HepG2 (cell line): ENCODE data around the gene IRX3. TPM values are rescaled to one million over a fixed set of nuclear protein-coding genes. Genes with fewer than 3 reads are reported as not detected.

Experiments used
- ATAC-seq: fragments of 200-7000 bp; cut with Tn5 transposase; 3 replicates; pipeline ENCODE4 v1.9.1; 2020; ENCODE audit warnings: mild to moderate bottlenecking, moderate library complexity
- BruUV-seq: library from RNA; stranded (reverse); fragments of 400-500 nt; replicated peaks from 2 replicates; lab custom pipeline; 2021; lab: Mats Ljungman, UMichigan
- CTCF ChIA-PET: fragments of 300-600 bp; formaldehyde crosslinking; extraction: SDS; loops from one replicate; lab custom pipeline; 2021; ENCODE audit warnings: low total read pairs, inconsistent platforms, low intra/inter-chr PET ratio; lab: Yijun Ruan, JAX
- POLR2A ChIA-PET: fragments of 350-600 bp; sonication (Branson Sonifier 250); formaldehyde crosslinking; loops from one replicate; lab custom pipeline; 2020; ENCODE audit warnings: antibody characterized with exemption, inconsistent platforms; lab: Yijun Ruan, JAX
- DNase-seq: peaks from one replicate; pipeline ENCODE4 v3.0.0-alpha.2; 2015; ENCODE audit warnings: low spot score
- FAIRE-seq: peaks from 3 replicates; lab custom pipeline; 2011; peaks lifted over from hg19 to GRCh38; lab: Jason Lieb, UNC
- H2AFZ ChIP-seq: one replicate; pipeline ENCODE4 v1.6.1; 2011; ENCODE audit warnings: low read length, inconsistent platforms
- H3K27ac ChIP-seq: fragments of 300-600 bp; 3 replicates; pipeline ENCODE4 v1.8.0; 2011; ENCODE audit warnings: mixed run types, mild to moderate bottlenecking, mixed read lengths, low read length, inconsistent platforms; ENCODE audit not compliant: insufficient read depth; ENCODE audit errors: extremely low read length
- H3K27me3 ChIP-seq, 2 experiments: fragments of 200-600 bp in 1 of 2; 2 replicates in 1 of 2; 3 replicates in 1 of 2; pipeline versions ENCODE4 v1.6.0 to v1.8.0; 2011; ENCODE audit warnings: low read length in 2 of 2, mild to moderate bottlenecking in 2 of 2, moderate library complexity in 2 of 2, inconsistent platforms in 1 of 2; ENCODE audit not compliant: insufficient read depth in 2 of 2, control insufficient read depth in 1 of 2
- H3K36me3 ChIP-seq, 2 experiments: fragments of 200-600 bp in 1 of 2; replicated peaks in 1 of 2; 2 replicates in 1 of 2; 3 replicates in 1 of 2; pipeline versions ENCODE4 v1.5.1 to v1.8.0; 2011; ENCODE audit warnings: low read length in 2 of 2, inconsistent platforms in 1 of 2; ENCODE audit not compliant: insufficient read depth in 2 of 2, control insufficient read depth in 1 of 2
- H3K4me1 ChIP-seq: 2 replicates; pipeline ENCODE4 v1.5.1; 2012; ENCODE audit warnings: low read length, inconsistent platforms; ENCODE audit not compliant: insufficient read depth
- H3K4me2 ChIP-seq: 2 replicates; pipeline ENCODE4 v1.6.0; 2011; ENCODE audit warnings: low read depth, low read length, inconsistent platforms
- H3K4me3 ChIP-seq, 3 experiments: fragments of 200-600 bp in 1 of 3; sonication (generic), shearing (Covaris generic) in 1 of 3; replicated peaks in 1 of 3; 2 replicates each; pipeline ENCODE4 v1.5.1; 2011 to 2016; ENCODE audit warnings: low read length in 3 of 3, inconsistent platforms in 2 of 3, low read depth in 2 of 3, mild to moderate bottlenecking in 2 of 3, control low read depth in 1 of 3, mixed read lengths in 1 of 3; ENCODE audit not compliant: insufficient read depth in 1 of 3
- H3K79me2 ChIP-seq: one replicate; pipeline ENCODE4 v1.6.1; 2011; ENCODE audit warnings: low read length, inconsistent platforms; ENCODE audit not compliant: insufficient read depth
- H3K9ac ChIP-seq: 2 replicates; pipeline ENCODE4 v1.6.0; 2011; ENCODE audit warnings: mild to moderate bottlenecking, low read depth, low read length, inconsistent platforms; ENCODE audit not compliant: insufficient read depth
- H3K9me3 ChIP-seq: 2 replicates; pipeline ENCODE4 v1.5.1; 2012; ENCODE audit warnings: mild to moderate bottlenecking, low read length
- H4K20me1 ChIP-seq: 2 replicates; pipeline ENCODE4 v1.6.0; 2011; ENCODE audit warnings: inconsistent platforms, mild to moderate bottlenecking, low read length, moderate library complexity; ENCODE audit not compliant: insufficient read depth
- ARID3A ChIP-seq: IDR thresholded peaks from 2 replicates; pipeline ENCODE4 v1.6.1; 2012; ENCODE audit warnings: low read depth, low read length, improper control_type of control experiment
- ATRX ChIP-seq: sonication (generic); formaldehyde crosslinking; IDR thresholded peaks from 2 replicates; pipeline ENCODE4 v1.4.0; 2020; ENCODE audit warnings: missing genetic modification reagents, borderline replicate concordance
- BORCS8-MEF2B ChIP-seq: sonication (generic); formaldehyde crosslinking; IDR thresholded peaks from 2 replicates; pipeline ENCODE4 v1.8.0; 2022; ENCODE audit warnings: mild to moderate bottlenecking, missing genetic modification reagents
- ISX ChIP-seq: sonication (generic); formaldehyde crosslinking; conservative IDR thresholded peaks from 2 replicates; pipeline ENCODE4 v1.5.0; 2020; ENCODE audit warnings: missing genetic modification reagents
- KMT2A ChIP-seq: sonication (generic); formaldehyde crosslinking; IDR thresholded peaks from 2 replicates; pipeline ENCODE4 v1.4.0; 2020; ENCODE audit warnings: missing genetic modification reagents
- MAFG ChIP-seq: sonication (generic); formaldehyde crosslinking; IDR thresholded peaks from 2 replicates; pipeline ENCODE4 v1.5.1; 2020; ENCODE audit warnings: mild to moderate bottlenecking, missing genetic modification reagents
- POLR2AphosphoS5 ChIP-seq: IDR thresholded peaks from 2 replicates; pipeline ENCODE4 v1.6.1; 2012; ENCODE audit warnings: low read depth, low read length
- PPARG ChIP-seq: conservative IDR thresholded peaks from 2 replicates; pipeline ENCODE4 v1.6.1; 2016; ENCODE audit warnings: missing biosample characterization, missing genetic modification reagents
- PRPF4 ChIP-seq: fragments of 200-400 bp; formaldehyde crosslinking; IDR thresholded peaks from 2 replicates; pipeline ENCODE4 v1.6.1; 2016; ENCODE audit warnings: low read length, low read depth; ENCODE audit not compliant: poor library complexity, severe bottlenecking
- TEAD3 ChIP-seq: optimal IDR thresholded peaks from 2 replicates; pipeline ENCODE3; 2016; ENCODE audit warnings: borderline replicate concordance
- ZNF264 ChIP-seq: sonication (generic); formaldehyde crosslinking; IDR thresholded peaks from 2 replicates; pipeline ENCODE4 v1.4.0; 2020; ENCODE audit warnings: missing genetic modification reagents
- ZNF484 ChIP-seq: sonication (generic); formaldehyde crosslinking; IDR thresholded peaks from 2 replicates; pipeline ENCODE4 v1.5.1; 2020; ENCODE audit warnings: mild to moderate bottlenecking, low read depth, missing genetic modification reagents, borderline replicate concordance
- ZNF496 ChIP-seq: sonication (generic); formaldehyde crosslinking; IDR thresholded peaks from 2 replicates; pipeline ENCODE4 v1.8.1; 2023; ENCODE audit warnings: mild to moderate bottlenecking, moderate library complexity, missing genetic modification reagents; ENCODE audit not compliant: insufficient replicate concordance
- ZNF510 ChIP-seq: sonication (generic); formaldehyde crosslinking; IDR thresholded peaks from 2 replicates; pipeline ENCODE4 v1.4.0; 2020; ENCODE audit warnings: low read depth, mild to moderate bottlenecking, missing genetic modification reagents
- ZNF749 ChIP-seq: sonication (generic); formaldehyde crosslinking; IDR thresholded peaks from 2 replicates; pipeline ENCODE4 v1.8.0; 2022; ENCODE audit warnings: mild to moderate bottlenecking, missing genetic modification reagents, moderate library complexity, borderline replicate concordance
- ZNF773 ChIP-seq: sonication (generic); formaldehyde crosslinking; IDR thresholded peaks from 2 replicates; pipeline ENCODE4 v1.4.0; 2020; ENCODE audit warnings: missing genetic modification reagents, borderline replicate concordance
- ZNF776 ChIP-seq: sonication (generic); formaldehyde crosslinking; IDR thresholded peaks from 2 replicates; pipeline ENCODE4 v1.4.0; 2020; ENCODE audit warnings: mild to moderate bottlenecking, missing genetic modification reagents
- ZNF839 ChIP-seq: sonication (generic); formaldehyde crosslinking; IDR thresholded peaks from 2 replicates; pipeline ENCODE4 v1.4.0; 2020; ENCODE audit warnings: missing genetic modification reagents, mild to moderate bottlenecking, borderline replicate concordance
- ZNF891 ChIP-seq: sonication (generic); formaldehyde crosslinking; IDR thresholded peaks from 2 replicates; pipeline ENCODE4 v1.5.0; 2020; ENCODE audit warnings: mild to moderate bottlenecking, missing genetic modification reagents
- WGBS: methylation state at CpG from one replicate; pipeline ENCODE4 v1.1.6; 2017; ENCODE audit warnings: low lambda C conversion rate; 5-methylcytosine and 5-hydroxymethylcytosine counted together
- in situ Hi-C: cut with HindIII; loops from 2 replicates; pipeline ENCODE4 v1.10.0; 2017; ENCODE audit warnings: low pct_unique_long_range_greater_than_20kb; ENCODE audit not compliant: extremely low pct_ligation_motif_present
- intact Hi-C: fragments of 100-400 bp; cut with micrococcal nuclease; formaldehyde crosslinking; loops from one replicate; pipeline ENCODE4 v1.10.0; 2022; ENCODE audit not compliant: unreplicated experiment
- polyA plus RNA-seq, 8 experiments: library from polyadenylated mRNA; depleted of rRNA in 3 of 8; stranded (reverse) in 7 of 8; unstranded in 1 of 8; fragments of >200 nt; fragmentation: Illumina TruSeq in 4 of 8; extraction: Trizol in 4 of 8; gene quantifications; 2 replicates each; pipeline versions ENCODE4 v1.2.1 to v1.2.3, GENCODE V29; 2011 to 2016; ENCODE audit warnings: low read depth in 4 of 8, missing spikeins in 1 of 8, mixed read lengths in 1 of 8; ENCODE audit not compliant: insufficient read depth in 1 of 8
- total RNA-seq, 5 experiments: library from RNA; depleted of rRNA; stranded (reverse); fragments of >200 nt; fragmentation: Illumina TruSeq; extraction: Trizol; gene quantifications; 2 replicates each; pipeline ENCODE4 v1.2.3, GENCODE V29; 2016; ENCODE audit warnings: low read depth in 1 of 5

The IRX3 gene
- total and polyA plus RNA-seq, 2 of the 13 experiments (the other 11 are each of a cell fraction or from before 2014, with no cell fraction given) = 9.2 to 16.4 TPM

- ATAC-seq = no peak
- Histone ChIP-seq H3K4me1 (peaks cover 9% of the 10 kb centered on the region; the same call in 1 of the 2 replicates), H4K20me1 (no peaks in the 10 kb centered on the region), H3K4me2 (no peak overlapping the region), H3K36me3 (no peaks in the 10 kb centered on the region; a peak in 2 of 5 replicates), H2AFZ (no peak overlapping the region), H3K79me2 (peaks cover 15% of the 10 kb centered on the region), H3K27me3 (no peaks in the 10 kb centered on the region), H3K9ac (no peak overlapping the region), H3K9me3 (no peaks in the 10 kb centered on the region), H3K27ac (no peak overlapping the region), H3K4me3 (no peak overlapping the region)
- TF ChIP-seq ZNF839 (CRISPR knock-in tag) (no peak), PPARG (CRISPR knock-in tag) (no peak), ZNF484 (CRISPR knock-in tag) (no peak), ZNF749 (CRISPR knock-in tag) (no peak), PRPF4 (no peak), ZNF891 (CRISPR knock-in tag) (no peak), ATRX (CRISPR knock-in tag) (no peak), KMT2A (CRISPR knock-in tag) (no peak), ZNF510 (CRISPR knock-in tag) (no peak), ZNF264 (CRISPR knock-in tag) (no peak), ISX (CRISPR knock-in tag) (no peak), MAFG (CRISPR knock-in tag) (no peak), TEAD3 (no peak), ARID3A (no peak), BORCS8-MEF2B (no peak), ZNF496 (CRISPR knock-in tag) (no peak), POLR2AphosphoS5 (no peak), ZNF776 (CRISPR knock-in tag) (no peak), ZNF773 (CRISPR knock-in tag) (no peak)
- WGBS = 91% methylated on average over 18 of the region's 25 CpGs
- no peak for FAIRE-seq
- no peak for DNase-seq
- CTCF ChIA-PET = no interaction called here
- intact Hi-C loops = loop anchor here (5.0 to 10.0 kb wide), 5 partner anchors 336 to 744 kb away; no protein-coding TSS in a partner anchor
- BruUV-seq = no TSS peak
- in situ Hi-C loops = loop anchor here (10.0 kb wide), 1 partner anchor 514 kb away; no protein-coding TSS in a partner anchor
- POLR2A ChIA-PET = no interaction called here
These were observed 2.3 kb upstream of the IRX3 start for GRCh38 chr16:54288835-54289241.
